ENCODE data around the gene MAP4K3.
"Not testable (repeated sequence)": the region's sequence is repeated elsewhere in the genome, so short reads cannot be mapped to it uniquely, and the experiment has no call there.

The MAP4K3 gene

DNA sequence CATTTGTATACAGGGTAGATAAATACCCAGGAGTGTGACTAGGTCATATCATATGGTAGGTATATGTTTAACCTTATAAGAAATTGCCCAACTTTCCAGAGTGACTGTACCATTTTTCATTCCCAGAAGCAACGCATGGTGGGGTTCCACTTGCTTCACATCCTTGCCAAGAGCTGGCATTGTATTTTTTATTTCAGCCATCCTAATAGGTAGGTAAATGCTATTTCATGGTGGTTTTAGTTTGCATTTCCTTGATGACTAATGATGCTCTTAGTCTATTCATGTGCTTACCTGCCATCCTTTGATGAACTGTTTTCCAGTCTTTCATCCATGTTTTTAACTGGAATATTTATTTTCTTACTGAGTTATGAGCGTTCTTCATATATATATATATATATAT is 51.9 kb downstream of the MAP4K3 start:
- no peak overlapping the region for H3K4me3 ChIP-seq
- in situ Hi-C loops (cut with MboI; ENCODE audit: low sequenced_read_pairs), result no loop called here
- no peaks in the 10 kb centered on the region for H3K36me3 ChIP-seq (replicated peaks)
- DNase-seq (ENCODE audit: low spot score in 2 of 2), result no peak
- H3K4me1 ChIP-seq, result peaks cover 29% of the 10 kb centered on the region
- H3K9me3 ChIP-seq, result no peaks in the 10 kb centered on the region; the same call in 1 of the 2 replicates
- no peaks in the 10 kb centered on the region for H3K27me3 ChIP-seq (ENCODE audit: low read depth)

GRCh38 chr2:39384071-39384470 is 53.0 kb downstream of the MAP4K3 start:
- in situ Hi-C loops (cut with MboI; ENCODE audit: low sequenced_read_pairs); H3K27me3 ChIP-seq (ENCODE audit: low read depth); DNase-seq (ENCODE audit: low spot score in 2 of 2); H3K36me3 ChIP-seq (replicated peaks); H3K9me3 ChIP-seq; H3K4me3 ChIP-seq: not testable (repeated sequence)
- H3K4me1 ChIP-seq, result peaks cover 37% of the 10 kb centered on the region

DNA sequence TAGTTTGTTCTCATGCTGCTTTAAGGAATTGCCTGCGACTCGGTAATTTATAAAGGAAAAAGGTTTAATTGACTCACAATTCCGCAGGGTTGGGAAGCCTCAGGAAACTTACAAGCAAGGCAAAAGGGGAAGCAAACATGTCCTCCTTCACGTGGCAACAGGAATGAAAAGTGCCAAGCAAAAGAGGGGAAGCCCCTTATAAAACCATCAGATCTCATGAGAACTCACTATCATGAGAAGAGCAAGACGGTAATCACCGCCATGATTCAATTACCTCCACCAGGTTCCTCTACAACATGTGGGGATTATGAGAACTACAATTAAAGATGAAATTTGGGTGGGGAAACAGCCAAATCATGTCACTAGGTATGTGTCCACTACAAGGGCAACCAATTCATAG is 53.9 kb downstream of the MAP4K3 start:
- in situ Hi-C loops (cut with MboI; ENCODE audit: low sequenced_read_pairs), result no loop called here
- no peak overlapping the region for H3K4me3 ChIP-seq
- H3K27me3 ChIP-seq (ENCODE audit: low read depth), result no peaks in the 10 kb centered on the region
- no peaks in the 10 kb centered on the region for H3K9me3 ChIP-seq
- DNase-seq (ENCODE audit: low spot score in 2 of 2), result no peak
- no peaks in the 10 kb centered on the region for H3K36me3 ChIP-seq (replicated peaks)
- peaks cover 36% of the 10 kb centered on the region for H3K4me1 ChIP-seq

DNA sequence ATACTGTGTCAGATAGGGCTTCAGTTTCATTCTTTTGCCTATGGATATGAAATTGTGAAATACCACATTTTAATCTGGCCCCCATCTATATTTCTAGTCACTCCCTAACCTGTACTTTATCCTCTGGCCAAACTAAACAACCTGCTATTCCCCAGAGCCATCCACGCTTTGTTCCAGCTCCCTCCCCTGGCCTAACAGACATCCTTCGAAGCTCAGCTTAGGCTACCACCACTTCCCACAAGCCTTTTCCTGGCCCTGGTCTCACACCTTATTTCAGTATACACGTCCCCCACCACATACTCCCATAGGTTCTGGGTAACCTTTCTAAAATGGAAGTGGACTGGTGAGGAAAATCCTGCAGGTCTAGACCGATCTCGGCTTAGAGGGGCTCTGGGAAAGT is 55.4 kb downstream of the MAP4K3 start:
- in situ Hi-C loops (cut with MboI; ENCODE audit: low sequenced_read_pairs), result no loop called here
- peak; percentile 42 to 66 for DNase-seq (ENCODE audit: low spot score in 2 of 2)
- H3K9me3 ChIP-seq, result no peaks in the 10 kb centered on the region
- H3K36me3 ChIP-seq (replicated peaks), result peaks cover under 1% of the 10 kb centered on the region; the same call in 1 of the 2 replicates
- H3K4me1 ChIP-seq, result peaks cover 36% of the 10 kb centered on the region
- H3K27me3 ChIP-seq (ENCODE audit: low read depth), result no peaks in the 10 kb centered on the region
- H3K4me3 ChIP-seq, result no peak overlapping the region

GRCh38 chr2:39380525-39381150 is 56.4 kb downstream of the MAP4K3 start:
- H3K4me3 ChIP-seq, result no peak overlapping the region
- peaks cover 4% of the 10 kb centered on the region; the same call in 1 of the 2 replicates for H3K9me3 ChIP-seq
- no peaks in the 10 kb centered on the region for H3K27me3 ChIP-seq (ENCODE audit: low read depth)
- H3K4me1 ChIP-seq, result peaks cover 36% of the 10 kb centered on the region
- DNase-seq (ENCODE audit: low spot score in 2 of 2), result peak in 1 of 2 experiments; percentile 76
- in situ Hi-C loops (cut with MboI; ENCODE audit: low sequenced_read_pairs), result no loop called here
- H3K36me3 ChIP-seq (replicated peaks), result peaks cover 11% of the 10 kb centered on the region

DNA sequence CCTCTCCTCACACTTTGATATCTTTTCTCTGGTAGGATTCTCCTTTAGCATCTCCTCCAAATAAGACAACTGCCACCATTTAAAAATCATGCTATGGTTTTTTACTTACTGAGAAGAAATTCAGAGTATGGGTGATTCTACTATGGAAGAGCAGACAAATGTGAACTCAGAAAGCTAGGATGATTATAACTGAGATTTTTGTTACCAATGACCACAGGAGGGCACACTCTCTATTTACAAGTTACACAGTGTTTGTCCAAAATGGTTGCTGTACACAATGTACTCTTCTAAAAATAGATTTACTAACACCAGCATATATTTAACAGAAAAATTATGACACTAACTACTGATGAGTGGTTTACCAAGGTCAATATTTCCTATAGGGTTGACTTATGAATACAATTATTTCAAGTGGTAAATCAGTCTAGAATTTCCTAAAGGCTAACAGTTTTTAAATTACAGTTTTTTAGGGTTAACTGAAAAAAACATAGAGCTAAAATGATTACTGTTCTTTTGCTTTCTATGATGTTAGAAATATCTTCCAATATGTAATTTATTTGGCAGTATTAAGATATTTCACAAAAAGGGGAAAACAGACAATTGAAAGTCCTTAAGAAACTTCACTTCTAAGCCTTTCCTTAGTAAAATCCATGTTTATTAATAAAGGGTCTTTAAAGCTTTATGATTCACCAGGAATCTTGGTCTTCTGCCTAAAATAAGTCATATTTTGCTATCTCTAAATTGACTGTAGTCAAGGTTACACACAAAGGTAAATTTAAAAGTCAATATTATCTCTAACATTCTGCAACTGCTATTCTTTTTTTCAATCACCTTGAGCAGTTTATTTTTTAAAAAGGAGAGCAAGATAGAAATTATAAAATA is 57.2 kb downstream of the MAP4K3 start:
- Histone ChIP-seq H3K9me3 (peaks cover 4% of the 10 kb centered on the region; the same call in 1 of the 2 replicates), H3K4me1 (peaks cover 36% of the 10 kb centered on the region), H3K4me3 (no peak overlapping the region), H3K36me3 (replicated peaks) (peaks cover 13% of the 10 kb centered on the region), H3K27me3 (ENCODE audit: low read depth) (no peaks in the 10 kb centered on the region)
- peak; percentile 36 to 67 for DNase-seq (ENCODE audit: low spot score in 2 of 2)
- in situ Hi-C loops (cut with MboI; ENCODE audit: low sequenced_read_pairs), result no loop called here

GRCh38 chr2:39378968-39379367 is 58.1 kb downstream of the MAP4K3 start:
- Histone ChIP-seq H3K4me3 (no peak overlapping the region), H3K4me1 (peaks cover 36% of the 10 kb centered on the region), H3K36me3 (replicated peaks) (peaks cover 13% of the 10 kb centered on the region), H3K9me3 (peaks cover 4% of the 10 kb centered on the region; the same call in 1 of the 2 replicates), H3K27me3 (ENCODE audit: low read depth) (no peaks in the 10 kb centered on the region)
- no peak for DNase-seq (ENCODE audit: low spot score in 2 of 2)
- in situ Hi-C loops (cut with MboI; ENCODE audit: low sequenced_read_pairs), result no loop called here

DNA sequence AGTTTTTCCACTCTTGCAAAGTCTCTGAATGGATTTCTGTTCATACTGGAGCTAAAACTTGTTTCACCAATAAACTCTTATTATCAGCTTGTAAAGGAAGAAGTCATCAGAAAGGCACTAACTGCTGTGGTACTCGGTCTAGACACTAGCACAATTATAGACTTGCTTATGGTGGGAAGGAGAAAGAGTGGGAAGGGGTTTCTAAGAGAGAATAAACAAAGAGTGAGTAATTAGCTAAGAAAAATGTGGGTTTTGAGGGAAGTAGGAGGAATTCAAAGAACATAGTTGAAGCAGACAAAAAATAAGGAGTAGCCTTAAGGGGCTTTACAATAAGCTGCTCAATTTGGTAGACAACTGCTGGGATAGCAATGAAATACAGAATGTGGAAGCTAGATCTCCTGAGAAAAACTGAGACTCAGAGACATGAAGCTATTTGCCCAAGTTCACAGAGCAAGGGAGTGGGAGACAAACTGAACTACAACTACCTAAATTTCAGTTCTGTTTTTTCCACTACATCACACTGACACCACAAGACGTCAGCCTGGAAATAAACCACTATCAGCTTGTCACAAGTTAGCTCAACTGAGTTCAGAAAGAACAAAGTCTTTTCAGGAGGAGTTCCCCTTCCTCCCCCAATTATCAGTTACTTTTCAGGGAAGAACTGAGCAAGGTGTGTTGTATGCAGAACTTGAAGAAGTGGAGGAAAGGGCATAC is 59.7 kb downstream of the MAP4K3 start:
- Histone ChIP-seq H3K36me3 (replicated peaks) (peaks cover 27% of the 10 kb centered on the region), H3K9me3 (peaks cover 17% of the 10 kb centered on the region), H3K4me1 (peaks cover 32% of the 10 kb centered on the region), H3K4me3 (no peak overlapping the region), H3K27me3 (ENCODE audit: low read depth) (no peaks in the 10 kb centered on the region)
- in situ Hi-C loops (cut with MboI; ENCODE audit: low sequenced_read_pairs), result no loop called here
- DNase-seq (ENCODE audit: low spot score in 2 of 2), result no peak

GRCh38 chr2:39375917-39376316 is 61.2 kb downstream of the MAP4K3 start:
- H3K4me3 ChIP-seq, result no peak overlapping the region
- peaks cover 17% of the 10 kb centered on the region for H3K4me1 ChIP-seq
- peaks cover 34% of the 10 kb centered on the region for H3K36me3 ChIP-seq (replicated peaks)
- no peaks in the 10 kb centered on the region for H3K27me3 ChIP-seq (ENCODE audit: low read depth)
- in situ Hi-C loops (cut with MboI; ENCODE audit: low sequenced_read_pairs), result no loop called here
- H3K9me3 ChIP-seq, result peaks cover 17% of the 10 kb centered on the region
- no peak for DNase-seq (ENCODE audit: low spot score in 2 of 2)

DNA sequence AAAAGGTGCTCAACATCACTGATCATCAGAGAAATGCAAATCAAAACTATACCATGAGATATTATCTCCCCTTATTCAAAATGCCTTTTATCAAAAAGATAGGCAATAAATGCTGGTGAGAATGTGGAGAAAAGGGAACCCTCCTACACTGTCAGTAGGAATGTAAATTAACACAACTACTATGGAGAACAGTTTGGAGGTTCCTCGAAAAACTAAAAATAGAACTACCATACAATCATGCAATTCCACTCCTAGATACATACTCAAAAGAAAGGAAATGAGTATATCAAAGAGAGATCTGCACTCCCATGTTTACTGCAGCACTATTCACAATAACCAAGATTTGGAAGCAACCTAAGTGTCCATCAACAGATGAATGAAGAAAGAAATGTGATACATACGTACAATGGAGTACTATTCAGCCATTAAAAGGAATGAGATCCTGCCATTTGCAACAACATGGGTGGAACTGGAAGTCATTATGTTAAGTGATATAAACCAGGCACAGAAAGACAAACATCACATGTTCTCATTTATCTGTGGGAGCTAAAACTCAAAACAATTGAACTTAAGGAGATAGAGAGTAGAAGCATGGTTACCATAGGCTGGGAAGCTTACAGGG is 63.8 kb downstream of the MAP4K3 start:
- in situ Hi-C loops (cut with MboI; ENCODE audit: low sequenced_read_pairs), result no loop called here
- H3K4me3 ChIP-seq, result no peak overlapping the region
- H3K27me3 ChIP-seq (ENCODE audit: low read depth), result no peaks in the 10 kb centered on the region
- peaks cover 2% of the 10 kb centered on the region; the same call in 1 of the 2 replicates for H3K4me1 ChIP-seq
- peaks cover 34% of the 10 kb centered on the region for H3K36me3 ChIP-seq (replicated peaks)
- DNase-seq (ENCODE audit: low spot score in 2 of 2), result no peak
- peaks cover 17% of the 10 kb centered on the region for H3K9me3 ChIP-seq

- Histone ChIP-seq H3K4me3 (no peak overlapping the region), H3K36me3 (replicated peaks) (peaks cover 21% of the 10 kb centered on the region), H3K9me3 (peaks cover 13% of the 10 kb centered on the region), H3K27me3 (ENCODE audit: low read depth) (no peaks in the 10 kb centered on the region), H3K4me1 (peaks cover 5% of the 10 kb centered on the region)
- in situ Hi-C loops (cut with MboI; ENCODE audit: low sequenced_read_pairs), result no loop called here
- no peak for DNase-seq (ENCODE audit: low spot score in 2 of 2)
Measured at GRCh38 chr2:39370101-39370500, 67.0 kb downstream of the MAP4K3 start.

DNA sequence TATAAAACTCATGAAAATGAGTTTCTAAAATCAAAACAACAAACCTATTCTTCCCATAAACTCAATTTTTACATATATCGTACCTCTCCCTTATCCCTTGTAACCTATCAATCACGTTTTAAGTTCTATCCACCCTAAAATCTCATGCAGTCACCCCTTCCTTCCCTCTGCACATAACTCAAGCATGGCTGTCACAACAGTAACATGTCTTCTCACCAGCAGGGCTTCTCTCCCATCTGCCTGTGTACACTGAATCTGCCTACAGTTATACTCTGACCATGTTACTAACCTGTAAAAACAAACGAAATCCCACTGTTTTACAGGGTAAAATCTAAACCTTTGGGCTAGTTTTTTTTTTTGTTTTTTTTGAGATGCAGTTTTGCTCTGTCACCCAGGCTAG is 68.2 kb downstream of the MAP4K3 start:
- DNase-seq (ENCODE audit: low spot score in 2 of 2), result no peak
- Histone ChIP-seq H3K9me3 (peaks cover 13% of the 10 kb centered on the region), H3K27me3 (ENCODE audit: low read depth) (no peaks in the 10 kb centered on the region), H3K36me3 (replicated peaks) (peaks cover 21% of the 10 kb centered on the region), H3K4me3 (no peak overlapping the region), H3K4me1 (peaks cover 16% of the 10 kb centered on the region)
- in situ Hi-C loops (cut with MboI; ENCODE audit: low sequenced_read_pairs), result no loop called here

DNA sequence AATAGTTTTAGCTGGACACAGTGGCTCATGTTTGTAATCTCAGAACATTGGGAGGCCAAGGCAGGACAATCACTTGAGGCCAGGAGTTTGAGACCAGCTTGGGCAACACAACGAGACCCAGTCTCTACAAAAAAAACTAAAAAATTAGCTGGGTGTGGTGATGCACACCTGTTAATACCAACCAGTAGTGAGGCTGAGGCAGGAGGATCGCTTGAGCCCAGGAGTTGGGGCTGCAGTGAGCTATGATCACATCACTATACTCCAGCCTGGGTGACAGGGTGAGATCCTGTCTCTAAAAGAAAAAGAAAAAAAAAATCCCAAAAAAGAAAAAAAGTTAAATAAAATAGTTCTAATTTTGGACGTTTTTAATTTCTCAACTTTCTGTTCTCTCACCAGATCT is 68.7 kb downstream of the MAP4K3 start:
- Histone ChIP-seq H3K9me3 (peaks cover 10% of the 10 kb centered on the region), H3K4me3 (no peak overlapping the region), H3K4me1 (peaks cover 19% of the 10 kb centered on the region), H3K36me3 (replicated peaks) (peaks cover 16% of the 10 kb centered on the region), H3K27me3 (ENCODE audit: low read depth) (no peaks in the 10 kb centered on the region)
- no peak for DNase-seq (ENCODE audit: low spot score in 2 of 2)
- in situ Hi-C loops (cut with MboI; ENCODE audit: low sequenced_read_pairs), result no loop called here

Data from HAP-1 (cell line).